HepG2 (cell line): Measurements from ENCODE around the gene AKT3. TPM values are rescaled to one million over a fixed set of nuclear protein-coding genes. Genes with fewer than 3 reads are reported as not detected.

Source experiments
- ATAC-seq: fragments of 200-7000 bp; cut with Tn5 transposase; 3 replicates; pipeline ENCODE4 v1.9.1; 2020; ENCODE audit warnings: mild to moderate bottlenecking, moderate library complexity
- BruUV-seq: library from RNA; stranded (reverse); fragments of 400-500 nt; replicated peaks from 2 replicates; lab custom pipeline; 2021; lab: Mats Ljungman, UMichigan
- CTCF ChIA-PET: fragments of 300-600 bp; formaldehyde crosslinking; extraction: SDS; loops from one replicate; lab custom pipeline; 2021; ENCODE audit warnings: low total read pairs, inconsistent platforms, low intra/inter-chr PET ratio; lab: Yijun Ruan, JAX
- POLR2A ChIA-PET: fragments of 350-600 bp; sonication (Branson Sonifier 250); formaldehyde crosslinking; loops from one replicate; lab custom pipeline; 2020; ENCODE audit warnings: antibody characterized with exemption, inconsistent platforms; lab: Yijun Ruan, JAX
- DNase-seq: peaks from one replicate; pipeline ENCODE4 v3.0.0-alpha.2; 2015; ENCODE audit warnings: low spot score
- FAIRE-seq: peaks from 3 replicates; lab custom pipeline; 2011; peaks lifted over from hg19 to GRCh38; lab: Jason Lieb, UNC
- H2AFZ ChIP-seq: one replicate; pipeline ENCODE4 v1.6.1; 2011; ENCODE audit warnings: low read length, inconsistent platforms
- H3K27ac ChIP-seq: fragments of 300-600 bp; 3 replicates; pipeline ENCODE4 v1.8.0; 2011; ENCODE audit warnings: mixed run types, mild to moderate bottlenecking, mixed read lengths, low read length, inconsistent platforms; ENCODE audit not compliant: insufficient read depth; ENCODE audit errors: extremely low read length
- H3K27me3 ChIP-seq, 2 experiments: fragments of 200-600 bp in 1 of 2; 2 replicates in 1 of 2; 3 replicates in 1 of 2; pipeline versions ENCODE4 v1.6.0 to v1.8.0; 2011; ENCODE audit warnings: low read length in 2 of 2, mild to moderate bottlenecking in 2 of 2, moderate library complexity in 2 of 2, inconsistent platforms in 1 of 2; ENCODE audit not compliant: insufficient read depth in 2 of 2, control insufficient read depth in 1 of 2
- H3K36me3 ChIP-seq, 2 experiments: fragments of 200-600 bp in 1 of 2; replicated peaks in 1 of 2; 2 replicates in 1 of 2; 3 replicates in 1 of 2; pipeline versions ENCODE4 v1.5.1 to v1.8.0; 2011; ENCODE audit warnings: low read length in 2 of 2, inconsistent platforms in 1 of 2; ENCODE audit not compliant: insufficient read depth in 2 of 2, control insufficient read depth in 1 of 2
- H3K4me1 ChIP-seq: 2 replicates; pipeline ENCODE4 v1.5.1; 2012; ENCODE audit warnings: low read length, inconsistent platforms; ENCODE audit not compliant: insufficient read depth
- H3K4me2 ChIP-seq: 2 replicates; pipeline ENCODE4 v1.6.0; 2011; ENCODE audit warnings: low read depth, low read length, inconsistent platforms
- H3K4me3 ChIP-seq, 3 experiments: fragments of 200-600 bp in 1 of 3; sonication (generic), shearing (Covaris generic) in 1 of 3; replicated peaks in 1 of 3; 2 replicates each; pipeline ENCODE4 v1.5.1; 2011 to 2016; ENCODE audit warnings: low read length in 3 of 3, inconsistent platforms in 2 of 3, low read depth in 2 of 3, mild to moderate bottlenecking in 2 of 3, control low read depth in 1 of 3, mixed read lengths in 1 of 3; ENCODE audit not compliant: insufficient read depth in 1 of 3
- H3K79me2 ChIP-seq: one replicate; pipeline ENCODE4 v1.6.1; 2011; ENCODE audit warnings: low read length, inconsistent platforms; ENCODE audit not compliant: insufficient read depth
- H3K9ac ChIP-seq: 2 replicates; pipeline ENCODE4 v1.6.0; 2011; ENCODE audit warnings: mild to moderate bottlenecking, low read depth, low read length, inconsistent platforms; ENCODE audit not compliant: insufficient read depth
- H3K9me3 ChIP-seq: 2 replicates; pipeline ENCODE4 v1.5.1; 2012; ENCODE audit warnings: mild to moderate bottlenecking, low read length
- H4K20me1 ChIP-seq: 2 replicates; pipeline ENCODE4 v1.6.0; 2011; ENCODE audit warnings: inconsistent platforms, mild to moderate bottlenecking, low read length, moderate library complexity; ENCODE audit not compliant: insufficient read depth
- BCL6 ChIP-seq: IDR thresholded peaks from 2 replicates; pipeline ENCODE4 v1.6.1; 2016; ENCODE audit warnings: missing genetic modification reagents, missing compliant biosample characterization
- DDIT3 ChIP-seq: sonication (generic); formaldehyde crosslinking; IDR thresholded peaks from 2 replicates; pipeline ENCODE4 v1.4.0; 2020; ENCODE audit warnings: mild to moderate bottlenecking, missing genetic modification reagents
- MED13 ChIP-seq: sonication (generic); formaldehyde crosslinking; IDR thresholded peaks from 2 replicates; pipeline ENCODE4 v1.5.0; 2020; ENCODE audit warnings: missing genetic modification reagents
- TARDBP ChIP-seq: sonication (generic); formaldehyde crosslinking; IDR thresholded peaks from 2 replicates; pipeline ENCODE4 v1.8.0; 2022; ENCODE audit warnings: mild to moderate bottlenecking, missing genetic modification reagents
- TP53 ChIP-seq: sonication (generic); formaldehyde crosslinking; conservative IDR thresholded peaks from 2 replicates; pipeline ENCODE4 v1.4.0; 2020; ENCODE audit warnings: missing genetic modification reagents
- ZMAT5 ChIP-seq: sonication (generic); formaldehyde crosslinking; IDR thresholded peaks from 2 replicates; pipeline ENCODE4 v1.5.0; 2020; ENCODE audit warnings: mild to moderate bottlenecking, low read depth, missing genetic modification reagents, borderline replicate concordance
- ZMYM3 ChIP-seq: sonication (generic); formaldehyde crosslinking; IDR thresholded peaks from 2 replicates; pipeline ENCODE4 v1.5.1; 2020; ENCODE audit warnings: mild to moderate bottlenecking, missing genetic modification reagents
- ZNF800 ChIP-seq: sonication (generic); formaldehyde crosslinking; IDR thresholded peaks from 2 replicates; pipeline ENCODE4 v1.4.0; 2020; ENCODE audit warnings: missing genetic modification reagents
- WGBS: methylation state at CpG from one replicate; pipeline ENCODE4 v1.1.6; 2017; ENCODE audit warnings: low lambda C conversion rate; 5-methylcytosine and 5-hydroxymethylcytosine counted together
- in situ Hi-C: cut with HindIII; loops from 2 replicates; pipeline ENCODE4 v1.10.0; 2017; ENCODE audit warnings: low pct_unique_long_range_greater_than_20kb; ENCODE audit not compliant: extremely low pct_ligation_motif_present
- intact Hi-C: fragments of 100-400 bp; cut with micrococcal nuclease; formaldehyde crosslinking; loops from one replicate; pipeline ENCODE4 v1.10.0; 2022; ENCODE audit not compliant: unreplicated experiment
- polyA plus RNA-seq, 8 experiments: library from polyadenylated mRNA; depleted of rRNA in 3 of 8; stranded (reverse) in 7 of 8; unstranded in 1 of 8; fragments of >200 nt; fragmentation: Illumina TruSeq in 4 of 8; extraction: Trizol in 4 of 8; gene quantifications; 2 replicates each; pipeline versions ENCODE4 v1.2.1 to v1.2.3, GENCODE V29; 2011 to 2016; ENCODE audit warnings: low read depth in 4 of 8, missing spikeins in 1 of 8, mixed read lengths in 1 of 8; ENCODE audit not compliant: insufficient read depth in 1 of 8
- total RNA-seq, 5 experiments: library from RNA; depleted of rRNA; stranded (reverse); fragments of >200 nt; fragmentation: Illumina TruSeq; extraction: Trizol; gene quantifications; 2 replicates each; pipeline ENCODE4 v1.2.3, GENCODE V29; 2016; ENCODE audit warnings: low read depth in 1 of 5
- TF ChIP-seq, protein P1 (sequence below): sonication (generic); formaldehyde crosslinking; conservative IDR thresholded peaks from 2 replicates; pipeline ENCODE4 v1.4.0; 2020; ENCODE audit warnings: missing genetic modification reagents
- TF ChIP-seq, protein P2 (sequence below): sonication (generic); formaldehyde crosslinking; IDR thresholded peaks from 2 replicates; pipeline ENCODE4 v1.4.0; 2020; ENCODE audit warnings: mild to moderate bottlenecking, missing genetic modification reagents
- TF ChIP-seq, protein P3 (sequence below): sonication (generic); formaldehyde crosslinking; IDR thresholded peaks from 2 replicates; pipeline ENCODE4 v1.5.0; 2020; ENCODE audit warnings: missing genetic modification reagents

AKT3 gene
- total and polyA plus RNA-seq, 2 of the 13 experiments (the other 11 are each of a cell fraction or from before 2014, with no cell fraction given), result 0.07 TPM

GRCh38 chr1:243799908-243800307, 50.1 kb downstream of the AKT3 start (continued):
- TF ChIP-seq TARDBP (CRISPR knock-in tag) (no peak), ZMAT5 (no peak), TP53 (CRISPR knock-in tag) (no peak), DDIT3 (CRISPR knock-in tag) (no peak), BCL6 (CRISPR knock-in tag) (no peak), ZNF800 (CRISPR knock-in tag) (no peak)
- TF ChIP-seq, protein P1, sequence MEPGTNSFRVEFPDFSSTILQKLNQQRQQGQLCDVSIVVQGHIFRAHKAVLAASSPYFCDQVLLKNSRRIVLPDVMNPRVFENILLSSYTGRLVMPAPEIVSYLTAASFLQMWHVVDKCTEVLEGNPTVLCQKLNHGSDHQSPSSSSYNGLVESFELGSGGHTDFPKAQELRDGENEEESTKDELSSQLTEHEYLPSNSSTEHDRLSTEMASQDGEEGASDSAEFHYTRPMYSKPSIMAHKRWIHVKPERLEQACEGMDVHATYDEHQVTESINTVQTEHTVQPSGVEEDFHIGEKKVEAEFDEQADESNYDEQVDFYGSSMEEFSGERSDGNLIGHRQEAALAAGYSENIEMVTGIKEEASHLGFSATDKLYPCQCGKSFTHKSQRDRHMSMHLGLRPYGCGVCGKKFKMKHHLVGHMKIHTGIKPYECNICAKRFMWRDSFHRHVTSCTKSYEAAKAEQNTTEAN (CRISPR knock-in tag), result no peak
- TF ChIP-seq, protein P2, sequence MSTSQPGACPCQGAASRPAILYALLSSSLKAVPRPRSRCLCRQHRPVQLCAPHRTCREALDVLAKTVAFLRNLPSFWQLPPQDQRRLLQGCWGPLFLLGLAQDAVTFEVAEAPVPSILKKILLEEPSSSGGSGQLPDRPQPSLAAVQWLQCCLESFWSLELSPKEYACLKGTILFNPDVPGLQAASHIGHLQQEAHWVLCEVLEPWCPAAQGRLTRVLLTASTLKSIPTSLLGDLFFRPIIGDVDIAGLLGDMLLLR, result no peak

DNA sequence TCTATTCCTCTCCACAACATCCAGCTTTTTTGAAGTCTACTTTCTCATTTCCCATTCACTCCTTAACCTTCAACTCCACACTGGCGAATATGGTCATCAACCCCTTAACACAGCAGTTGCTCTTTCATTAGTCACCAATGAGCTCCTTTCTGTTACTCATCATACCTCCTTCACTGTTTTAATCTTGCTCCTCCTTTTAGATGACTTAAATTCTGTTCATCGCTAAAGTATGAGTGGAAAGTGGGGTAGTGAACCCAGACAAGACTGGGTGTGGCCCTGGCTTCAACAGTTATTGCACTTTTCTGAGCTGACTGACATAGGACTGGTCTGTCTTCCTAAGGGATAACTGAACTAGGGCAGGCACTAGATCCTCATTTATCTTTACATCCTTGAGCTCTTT, 51.3 kb downstream of the AKT3 start:
- Histone ChIP-seq H3K9ac (no peak overlapping the region), H3K4me3 (no peak overlapping the region), H3K27ac (no peak overlapping the region), H3K4me2 (no peak overlapping the region), H3K27me3 (no peaks in the 10 kb centered on the region), H2AFZ (no peak overlapping the region), H3K36me3 (no peaks in the 10 kb centered on the region), H3K79me2 (no peaks in the 10 kb centered on the region), H3K4me1 (no peaks in the 10 kb centered on the region), H3K9me3 (no peaks in the 10 kb centered on the region), H4K20me1 (no peaks in the 10 kb centered on the region)
- in situ Hi-C loops (no loop called here), intact Hi-C loops (no loop called here)
- 17% methylated on average over 2 of the region's 2 CpGs for WGBS
- ChIA-PET POLR2A (no interaction called here), CTCF (no interaction called here)
- no peak for TF ChIP-seq ZMYM3 (CRISPR knock-in tag)
- TF ChIP-seq, protein P3, sequence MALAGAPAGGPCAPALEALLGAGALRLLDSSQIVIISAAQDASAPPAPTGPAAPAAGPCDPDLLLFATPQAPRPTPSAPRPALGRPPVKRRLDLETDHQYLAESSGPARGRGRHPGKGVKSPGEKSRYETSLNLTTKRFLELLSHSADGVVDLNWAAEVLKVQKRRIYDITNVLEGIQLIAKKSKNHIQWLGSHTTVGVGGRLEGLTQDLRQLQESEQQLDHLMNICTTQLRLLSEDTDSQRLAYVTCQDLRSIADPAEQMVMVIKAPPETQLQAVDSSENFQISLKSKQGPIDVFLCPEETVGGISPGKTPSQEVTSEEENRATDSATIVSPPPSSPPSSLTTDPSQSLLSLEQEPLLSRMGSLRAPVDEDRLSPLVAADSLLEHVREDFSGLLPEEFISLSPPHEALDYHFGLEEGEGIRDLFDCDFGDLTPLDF, result no peak
- TF ChIP-seq MED13 (CRISPR knock-in tag), result no peak
- no peak for ATAC-seq
- FAIRE-seq, result no peak
- BruUV-seq, result no TSS peak
- no peak for DNase-seq
